ENCODE results near the gene PPDPF.
A peak's percentile ranks its signal among the peaks of the same experiment; 100 is the strongest.
"Not testable (repeated sequence)": the region's sequence is repeated elsewhere in the genome, so short reads cannot be mapped to it uniquely, and the experiment has no call there.

Gene PPDPF

DNA sequence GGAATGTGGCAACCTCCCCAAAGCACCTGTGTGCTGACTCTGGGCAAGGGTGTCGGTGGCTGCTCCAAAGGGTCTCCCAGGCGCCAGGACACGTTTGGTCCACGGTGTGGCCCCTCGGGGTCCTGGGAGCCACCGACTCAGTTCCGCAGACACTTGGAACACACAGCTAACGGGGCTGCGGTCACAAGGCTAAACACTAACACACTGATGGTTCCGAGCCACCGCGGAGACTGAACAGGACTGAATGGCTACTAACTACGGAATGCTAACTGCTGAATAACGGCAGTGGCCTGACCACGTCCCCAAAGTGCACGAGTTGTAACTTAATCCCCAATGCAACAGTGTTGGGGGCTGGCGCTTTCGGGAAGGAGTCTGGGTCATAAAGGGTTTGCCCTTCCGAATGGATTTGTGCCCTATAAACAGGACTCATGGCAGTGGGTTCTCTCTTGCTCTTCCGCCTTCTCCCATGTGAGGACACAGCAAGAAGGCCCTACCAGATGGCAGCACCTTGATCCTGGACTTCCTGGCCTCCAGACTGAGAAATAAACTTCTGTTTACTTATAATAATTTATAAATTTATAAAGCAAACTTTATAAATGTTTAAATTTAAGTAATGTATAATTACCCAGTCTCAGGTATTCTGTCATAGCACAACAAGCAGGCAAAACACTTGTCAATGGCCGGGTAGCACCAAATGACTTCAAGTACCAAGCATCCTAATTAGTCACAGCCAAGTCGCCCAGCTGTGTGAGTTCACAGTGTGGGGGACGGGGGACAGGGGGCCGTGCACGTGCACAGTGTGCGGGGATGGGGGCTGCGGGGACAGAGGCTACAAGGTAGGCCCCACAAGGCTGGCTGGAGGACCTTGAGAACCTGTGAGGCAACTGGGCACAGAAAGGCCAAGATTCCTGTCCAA is 19.4 kb upstream of the PPDPF start:
- no peak for DNase-seq (ENCODE audit: low read depth in 2 of 2)

- no peak for DNase-seq (ENCODE audit: low read depth in 2 of 2)
Measured at GRCh38 chr20:63501818-63502670, 18.5 kb upstream of the PPDPF start.

DNA sequence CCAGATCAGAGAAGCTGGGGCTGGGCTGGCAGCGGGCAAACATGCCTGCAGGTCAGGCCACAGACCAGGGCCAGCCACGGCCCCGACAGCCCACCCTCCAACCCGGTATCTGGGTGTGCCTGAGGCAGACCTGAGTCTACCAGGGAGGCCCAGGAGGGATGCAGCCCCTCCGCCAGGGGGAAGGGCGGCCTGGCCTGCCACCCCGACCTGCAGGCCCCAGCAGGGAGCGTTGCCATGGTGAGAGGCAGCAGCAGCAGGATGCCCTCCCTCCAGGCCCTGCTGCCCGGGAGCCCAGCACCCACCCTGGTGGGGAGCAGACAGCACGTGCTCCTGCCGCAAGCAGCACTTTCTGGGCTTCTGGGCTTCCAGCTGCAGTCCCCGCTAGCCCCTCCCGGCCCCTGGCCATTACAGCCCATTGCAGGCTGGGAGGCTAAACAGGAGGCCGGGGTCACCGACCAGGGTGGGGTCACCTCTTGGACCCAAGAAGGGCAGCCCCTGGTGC is 17.8 kb upstream of the PPDPF start:
- DNase-seq (ENCODE audit: low read depth in 2 of 2), result no peak

- DNase-seq (ENCODE audit: low read depth in 2 of 2), result no peak
Measured at GRCh38 chr20:63503524-63503923, 17.0 kb upstream of the PPDPF start.

DNA sequence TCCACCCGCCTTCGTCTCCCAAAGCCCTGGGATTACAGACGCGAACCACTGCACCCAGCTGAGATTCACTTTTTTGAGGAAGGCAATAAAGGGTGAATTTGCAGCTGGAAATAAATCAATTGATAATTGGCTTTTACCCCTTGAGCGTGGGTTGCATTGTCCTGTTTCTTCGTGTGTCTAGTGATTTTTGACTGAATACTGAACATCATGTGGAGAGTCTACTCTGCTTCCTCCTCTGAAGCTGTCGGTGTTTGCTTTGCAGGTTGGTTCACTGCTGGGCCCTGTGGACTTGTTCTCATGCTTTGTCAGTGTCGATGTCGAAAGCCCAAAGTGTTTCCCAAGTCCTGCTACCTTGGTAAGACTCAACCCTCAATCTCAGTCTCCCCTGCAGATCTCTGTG is 15.9 kb upstream of the PPDPF start:
- DNase-seq (ENCODE audit: low read depth in 2 of 2), result no peak

- no peak for DNase-seq (ENCODE audit: low read depth in 2 of 2)
Measured at GRCh38 chr20:63505281-63505680, 15.3 kb upstream of the PPDPF start.

DNA sequence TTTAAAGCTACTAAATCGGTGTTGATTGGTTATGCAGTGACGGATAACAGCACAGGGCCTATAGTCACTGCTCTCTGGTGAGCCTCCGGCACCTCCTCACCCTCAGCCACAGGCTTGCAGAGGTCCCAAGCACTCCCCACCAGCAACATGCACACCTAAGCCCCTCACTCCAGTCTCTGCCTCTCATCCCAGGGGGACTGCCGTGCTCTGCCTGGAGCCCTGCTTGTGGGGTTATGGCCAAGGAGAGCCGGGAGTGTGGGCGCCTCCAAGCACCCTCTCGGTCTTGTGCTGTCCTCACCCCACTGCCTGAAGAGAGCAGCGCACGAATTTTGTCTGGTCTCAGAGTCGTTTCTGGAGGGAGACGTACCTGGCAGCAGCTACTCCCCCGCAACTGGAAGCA is 14.8 kb upstream of the PPDPF start:
- no peak for DNase-seq (ENCODE audit: low read depth in 2 of 2)

DNA sequence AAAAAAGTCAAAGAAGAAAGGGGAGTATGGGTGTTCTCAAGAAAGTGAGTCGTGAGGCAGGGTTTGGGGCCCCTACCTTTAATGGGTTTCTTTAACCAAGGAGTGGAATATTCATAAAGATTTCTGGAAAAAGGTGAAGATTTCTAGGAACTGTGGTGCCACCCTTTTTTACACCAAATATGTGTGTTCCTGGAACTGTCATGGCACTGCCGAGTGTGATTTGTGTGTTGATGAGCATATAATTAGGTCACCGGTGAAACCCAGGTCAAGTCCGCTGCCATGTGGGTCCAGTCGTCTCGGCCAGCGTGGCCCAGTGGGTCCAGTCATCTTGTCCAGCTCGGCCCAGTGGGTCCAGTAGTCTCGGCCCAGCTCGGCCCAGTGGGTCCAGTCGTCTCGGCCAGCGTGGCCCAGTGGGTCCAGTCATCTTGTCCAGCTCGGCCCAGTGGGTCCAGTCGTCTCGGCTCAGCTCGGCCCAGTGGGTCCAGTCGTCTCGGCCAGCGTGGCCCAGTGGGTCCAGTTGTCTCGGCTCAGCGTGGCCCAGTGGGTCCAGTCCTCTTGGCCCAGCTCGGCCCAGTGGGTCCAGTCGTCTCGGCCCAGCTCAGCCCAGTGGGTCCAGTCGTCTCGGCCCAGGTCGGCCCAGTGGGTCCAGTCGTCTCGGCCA is 13.4 kb upstream of the PPDPF start:
- DNase-seq (ENCODE audit: low read depth in 2 of 2), result no peak

DNA sequence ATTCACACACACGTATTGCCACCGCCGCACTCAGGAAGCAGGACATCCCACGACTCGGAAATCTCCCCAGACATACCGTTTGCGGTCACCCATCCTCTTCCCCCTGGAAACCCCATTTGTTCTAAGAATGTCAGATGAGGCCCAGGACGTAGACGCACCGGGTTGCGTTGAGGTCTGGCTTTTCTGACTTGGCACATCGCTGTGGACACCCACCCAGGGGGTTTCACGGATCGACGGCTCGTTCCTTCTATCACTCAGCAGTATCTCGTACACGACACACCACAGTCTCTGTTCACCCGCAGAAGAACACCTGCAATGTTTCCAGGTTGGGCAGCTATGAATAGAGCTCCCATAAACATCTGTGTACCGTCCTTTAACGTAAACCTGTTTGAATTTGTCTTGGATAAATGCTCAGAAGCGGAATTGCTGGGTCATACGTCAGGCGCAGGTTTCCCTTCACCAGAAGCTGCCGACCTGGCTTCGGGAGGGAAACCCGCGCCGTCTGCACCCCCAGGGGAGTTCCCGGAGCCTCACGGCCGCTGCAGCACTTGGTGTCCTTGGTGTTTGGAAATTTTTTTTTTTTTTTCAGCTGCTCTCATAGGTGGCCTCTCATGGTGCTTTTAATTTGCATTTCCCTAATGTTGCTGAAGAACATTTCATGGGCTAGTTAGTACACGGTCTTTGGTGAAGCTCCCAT is 12.3 kb upstream of the PPDPF start:
- DNase-seq (ENCODE audit: low read depth in 2 of 2), result no peak

GRCh38 chr20:63509088-63509564 is 11.4 kb upstream of the PPDPF start:
- DNase-seq (ENCODE audit: low read depth in 2 of 2), result no peak

- no peak for DNase-seq (ENCODE audit: low read depth in 2 of 2)
Measured at GRCh38 chr20:63513207-63513606, 7.4 kb upstream of the PPDPF start.

GRCh38 chr20:63514520-63514919 is 6.0 kb upstream of the PPDPF start:
- not testable (repeated sequence) for DNase-seq (ENCODE audit: low read depth in 2 of 2)

GRCh38 chr20:63517376-63518309 is 2.9 kb upstream of the PPDPF start:
- no peak for DNase-seq (ENCODE audit: low read depth in 2 of 2)

DNA sequence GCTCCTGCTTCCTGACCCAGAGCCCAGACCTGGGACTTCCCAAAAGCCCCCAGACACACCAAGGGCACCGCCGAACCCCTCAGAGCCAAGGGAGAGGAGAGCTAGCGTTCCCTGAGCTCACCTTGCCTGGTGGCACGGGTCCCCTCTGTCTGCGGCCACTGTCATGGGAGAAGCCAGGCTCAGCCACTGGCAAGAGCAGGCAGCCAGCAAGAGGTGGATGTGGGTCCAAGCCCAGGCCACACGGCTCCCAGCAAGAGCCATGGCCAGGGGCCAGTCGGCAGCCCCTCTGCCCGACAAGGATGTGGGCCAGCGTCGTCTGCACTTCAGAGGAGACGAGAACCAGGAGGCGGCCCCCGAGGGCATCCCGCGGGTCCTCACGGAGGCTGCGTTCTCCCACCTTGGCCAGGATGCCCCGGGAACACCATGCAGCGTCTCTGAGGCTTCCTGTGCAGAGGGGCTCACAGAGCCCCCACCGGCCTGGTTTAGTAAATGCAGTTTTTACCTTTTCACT is 2.2 kb upstream of the PPDPF start:
- no peak for DNase-seq (ENCODE audit: low read depth in 2 of 2)

GRCh38 chr20:63518946-63519667 is 1.5 kb upstream of the PPDPF start:
- DNase-seq (ENCODE audit: low read depth in 2 of 2), result no peak

GRCh38 chr20:63519668-63520503 is 679 bp upstream of the PPDPF start:
- DNase-seq (ENCODE audit: low read depth in 2 of 2), result peak; percentile 9 to 20

GRCh38 chr20:63520934-63521601 is 503 bp downstream of the PPDPF start:
- peak; percentile 19 to 29 for DNase-seq (ENCODE audit: low read depth in 2 of 2)

- DNase-seq (ENCODE audit: low read depth in 2 of 2), result no peak
Measured at GRCh38 chr20:63521602-63522001, 1.0 kb downstream of the PPDPF start.
